Chondrocyte (in vitro differentiated cells): ENCODE data around the gene TBC1D3C. TPM values are rescaled to one million over a fixed set of nuclear protein-coding genes. Genes with fewer than 3 reads are reported as not detected.
"Not testable (repeated sequence)": the region's sequence is repeated elsewhere in the genome, so short reads cannot be mapped to it uniquely, and the experiment has no call there.

Experiments
- DNase-seq: peaks from one replicate; pipeline ENCODE4 v3.0.0; 2021; ENCODE audit warnings: mixed read lengths, low spot score
- H3K27ac Mint-ChIP-seq: one replicate; pipeline ENCODE4 v1.8.0; 2021; ENCODE audit warnings: mild to moderate bottlenecking, moderate library complexity, mixed read lengths; ENCODE audit not compliant: unreplicated experiment
- H3K27me3 Mint-ChIP-seq: 2 replicates; pipeline ENCODE4 v1.8.0; 2021; ENCODE audit warnings: low read depth, mixed read lengths
- H3K36me3 Mint-ChIP-seq: 2 replicates; pipeline ENCODE4 v1.8.0; 2021; ENCODE audit warnings: low read depth, mixed read lengths
- H3K4me1 Mint-ChIP-seq: 2 replicates; pipeline ENCODE4 v1.8.0; 2021; ENCODE audit warnings: low read depth, mild to moderate bottlenecking, mixed read lengths
- H3K4me3 Mint-ChIP-seq: one replicate; pipeline ENCODE4 v1.8.0; 2021; ENCODE audit warnings: mild to moderate bottlenecking, moderate library complexity, mixed read lengths; ENCODE audit not compliant: unreplicated experiment
- H3K9me3 Mint-ChIP-seq: 2 replicates; pipeline ENCODE4 v1.8.0; 2021; ENCODE audit warnings: low read depth, mixed read lengths
- long read RNA-seq: library from polyadenylated mRNA; stranded (forward); transcript quantifications from one replicate; pipeline ENCODE4 v2.0.0, GENCODE V29; 2021
- total RNA-seq: library from RNA; stranded (reverse); gene quantifications from 3 replicates; pipeline ENCODE4 v1.2.1, GENCODE V29; 2021

TBC1D3C gene
- total RNA-seq = not detected in 3 replicates
- long read RNA-seq = 0 reads

GRCh38 chr17:38068534-38068933, at the start of gene TBC1D3C:
Gene TBC1D3C (minus strand): TSS chr17:38068634. CDS start chr17:38067066, 1,568 bp downstream.
- H3K9me3 Mint-ChIP-seq, H3K27ac Mint-ChIP-seq: not testable (repeated sequence)

GRCh38 chr17:38099262-38099661, 30.8 kb upstream of the TBC1D3C start:
- not testable (repeated sequence) for H3K4me1 Mint-ChIP-seq, H3K4me3 Mint-ChIP-seq, H3K27me3 Mint-ChIP-seq, DNase-seq, H3K36me3 Mint-ChIP-seq, H3K27ac Mint-ChIP-seq, H3K9me3 Mint-ChIP-seq

More at GRCh38 chr17:38068534-38068933, at the start of gene TBC1D3C:
- H3K4me1 Mint-ChIP-seq, H3K27me3 Mint-ChIP-seq, DNase-seq, H3K4me3 Mint-ChIP-seq, H3K36me3 Mint-ChIP-seq: not testable (repeated sequence)

- H3K27me3 Mint-ChIP-seq, H3K27ac Mint-ChIP-seq, H3K4me3 Mint-ChIP-seq, H3K36me3 Mint-ChIP-seq, DNase-seq, H3K9me3 Mint-ChIP-seq, H3K4me1 Mint-ChIP-seq: not testable (repeated sequence)
These were observed 25.7 kb upstream of the TBC1D3C start for GRCh38 chr17:38094059-38094694.

- DNase-seq = peak; percentile 55
- not testable (repeated sequence) for H3K4me1 Mint-ChIP-seq, H3K36me3 Mint-ChIP-seq, H3K4me3 Mint-ChIP-seq, H3K27me3 Mint-ChIP-seq, H3K27ac Mint-ChIP-seq, H3K9me3 Mint-ChIP-seq
These were observed 19.7 kb upstream of the TBC1D3C start for GRCh38 chr17:38088120-38088519.

- DNase-seq, H3K4me3 Mint-ChIP-seq, H3K27ac Mint-ChIP-seq, H3K9me3 Mint-ChIP-seq, H3K4me1 Mint-ChIP-seq, H3K27me3 Mint-ChIP-seq, H3K36me3 Mint-ChIP-seq: not testable (repeated sequence)
These were observed 18.9 kb upstream of the TBC1D3C start for GRCh38 chr17:38087344-38087743.

Other genes with a start within 250 kb of the TBC1D3C start
- gene TBC1D3K, start 144.2 kb downstream of the TBC1D3C start, total RNA-seq = not detected in 3 replicates
- 16.6 to 20.0 TPM (median 19.6 TPM) in 3 replicates for gene TBC1D3L, start 79.6 kb downstream of the TBC1D3C start, total RNA-seq
- gene TBC1D3D, start 64.7 kb downstream of the TBC1D3C start, total RNA-seq = 0.27 TPM in 1 of 3 replicates, not detected in the others
- not detected in 3 replicates for gene TBC1D3E, start 59.3 kb upstream of the TBC1D3C start, total RNA-seq
- gene TBC1D3, start 123.9 kb upstream of the TBC1D3C start, total RNA-seq = not detected in 3 replicates
- 26.0 to 29.3 TPM (median 27.0 TPM) in 3 replicates for gene MRPL45, start 228.5 kb upstream of the TBC1D3C start, total RNA-seq